K562 (cell line): ENCODE data around the gene TECPR1. TPM values are rescaled to one million over a fixed set of nuclear protein-coding genes. Genes with fewer than 3 reads are reported as not detected.

Source experiments
- ATAC-seq: fragments of 200-7000 bp; cut with Tn5 transposase; 3 replicates; pipeline ENCODE4 v1.9.1; 2020; ENCODE audit warnings: moderate library complexity
- BruUV-seq: library from RNA; stranded (reverse); fragments of 400-500 nt; replicated peaks from 2 replicates; lab custom pipeline; 2021; lab: Mats Ljungman, UMichigan
- CTCF ChIA-PET: fragments of 300-600 bp; formaldehyde crosslinking; extraction: SDS; loops from one replicate; lab custom pipeline; 2021; ENCODE audit warnings: low intra/inter-chr PET ratio; lab: Yijun Ruan, JAX
- POLR2A ChIA-PET: fragments of 300-600, 350-650 bp; sonication (Branson Sonifier 250); formaldehyde crosslinking; extraction: SDS; loops from one replicate; lab custom pipeline; 2021; ENCODE audit warnings: antibody characterized with exemption, inconsistent platforms; lab: Yijun Ruan, JAX
- DNase-seq, 4 experiments: peaks; one replicate each; pipeline versions ENCODE4 v3.0.0 to v3.0.0-alpha.2; 2011 to 2018; ENCODE audit warnings: low spot score in 3 of 4, mixed read lengths in 3 of 4; ENCODE audit errors: extremely low read depth in 1 of 4
- FAIRE-seq: peaks from 2 replicates; lab custom pipeline; 2011; peaks lifted over from hg19 to GRCh38; lab: Jason Lieb, UNC
- H2AFZ ChIP-seq: 2 replicates; pipeline ENCODE4 v1.6.0; 2011; ENCODE audit warnings: low read depth, low read length, control low read depth, inconsistent platforms
- H3K27ac ChIP-seq: fragments of 200-600 bp; 3 replicates; pipeline ENCODE4 v1.8.0; 2011; ENCODE audit warnings: low read depth, mild to moderate bottlenecking, control low read depth, inconsistent platforms, low read length, moderate library complexity, mixed read lengths; ENCODE audit errors: extremely low read depth
- H3K27me3 ChIP-seq, 2 experiments: fragments of 300-600 bp in 1 of 2; 2 replicates in 1 of 2; 3 replicates in 1 of 2; pipeline versions ENCODE4 v1.6.0 to v1.8.0; 2011; ENCODE audit warnings: inconsistent platforms in 2 of 2, low read length in 2 of 2, mild to moderate bottlenecking in 1 of 2, mixed read lengths in 1 of 2, moderate library complexity in 1 of 2; ENCODE audit not compliant: control insufficient read depth in 2 of 2, insufficient read depth in 2 of 2
- H3K36me3 ChIP-seq: fragments of 300-600 bp; 3 replicates; pipeline ENCODE4 v1.8.0; 2011; ENCODE audit warnings: mild to moderate bottlenecking, low read length, inconsistent platforms; ENCODE audit not compliant: control insufficient read depth, insufficient read depth
- H3K4me1 ChIP-seq, 2 experiments: fragments of 200-600 bp in 1 of 2; replicated peaks in 1 of 2; 2 replicates in 1 of 2; 3 replicates in 1 of 2; pipeline versions ENCODE4 v1.5.1 to v1.8.0; 2011; ENCODE audit warnings: inconsistent platforms in 2 of 2, low read length in 2 of 2, mild to moderate bottlenecking in 1 of 2, mixed read lengths in 1 of 2, moderate library complexity in 1 of 2; ENCODE audit not compliant: control insufficient read depth in 2 of 2, insufficient read depth in 2 of 2
- H3K4me2 ChIP-seq: 2 replicates; pipeline ENCODE4 v1.6.1; 2011; ENCODE audit warnings: low read length, control low read depth, inconsistent platforms, mixed read lengths; ENCODE audit not compliant: insufficient read depth
- H3K4me3 ChIP-seq: fragments of 200-600 bp; sonication (generic), shearing (Covaris generic); 2 replicates; pipeline ENCODE4 v1.5.1; 2016; ENCODE audit warnings: control low read depth, inconsistent platforms
- H3K79me2 ChIP-seq: fragments of 200-600 bp; 3 replicates; pipeline ENCODE4 v1.8.0; 2011; ENCODE audit warnings: low read length, inconsistent platforms; ENCODE audit not compliant: control insufficient read depth, insufficient read depth
- H3K9ac ChIP-seq, 2 experiments: 2 replicates each; pipeline versions ENCODE4 v1.6.0 to v1.6.1; 2011; ENCODE audit warnings: low read depth in 2 of 2, low read length in 2 of 2, control low read depth in 1 of 2, inconsistent platforms in 1 of 2, mild to moderate bottlenecking in 1 of 2, mixed read lengths in 1 of 2; ENCODE audit not compliant: insufficient read depth in 1 of 2
- H3K9me1 ChIP-seq: one replicate; pipeline ENCODE4 v1.6.0; 2011; ENCODE audit warnings: inconsistent platforms, mild to moderate bottlenecking, low read length, moderate library complexity; ENCODE audit not compliant: control insufficient read depth, insufficient read depth
- H3K9me3 ChIP-seq: replicated peaks from 2 replicates; pipeline ENCODE4 v1.5.1; 2011; ENCODE audit warnings: low read depth, low read length, inconsistent platforms; ENCODE audit not compliant: control insufficient read depth, insufficient read depth
- H4K20me1 ChIP-seq: replicated peaks from 2 replicates; pipeline ENCODE4 v1.6.1; 2011; ENCODE audit warnings: low read length, inconsistent platforms, mixed read lengths; ENCODE audit not compliant: control insufficient read depth, insufficient read depth
- ATF1 ChIP-seq, 2 experiments: fragments of 450-650 bp in 1 of 2; IDR thresholded peaks; 2 replicates each; pipeline ENCODE4 v1.6.1; 2016; ENCODE audit warnings: missing compliant biosample characterization in 1 of 2, missing genetic modification characterization in 1 of 2
- KDM2B ChIP-seq: fragments of 250-450 bp; sonication (Bioruptor Pico); IDR thresholded peaks from 2 replicates; pipeline ENCODE4 v1.8.0; 2021; ENCODE audit warnings: mild to moderate bottlenecking, moderate library complexity
- LCOR ChIP-seq: sonication (generic); formaldehyde crosslinking; IDR thresholded peaks from 2 replicates; pipeline ENCODE4 v1.8.0; 2022; ENCODE audit warnings: mild to moderate bottlenecking, missing genetic modification reagents
- MYC ChIP-seq, 2 experiments: fragments of 250-450 bp in 1 of 2; sonication (Bioruptor Pico) in 1 of 2; IDR thresholded peaks; 2 replicates each; pipeline versions ENCODE4 v1.5.1 to v1.6.1; 2012 to 2021; ENCODE audit warnings: low read depth in 2 of 2, borderline replicate concordance in 1 of 2, improper control_type of control experiment in 1 of 2, low read length in 1 of 2, mild to moderate bottlenecking in 1 of 2, moderate library complexity in 1 of 2
- NUFIP1 ChIP-seq: fragments of 450-650 bp; IDR thresholded peaks from 2 replicates; pipeline ENCODE4 v1.6.1; 2018; ENCODE audit not compliant: partially characterized antibody
- POLR3G ChIP-seq: IDR thresholded peaks from 2 replicates; pipeline ENCODE4 v1.6.1; 2011; ENCODE audit not compliant: insufficient read length, insufficient replicate concordance; ENCODE audit errors: extremely low read depth
- SNRNP70 ChIP-seq: fragments of 200-400 bp; formaldehyde crosslinking; optimal IDR thresholded peaks from 2 replicates; pipeline ENCODE3; 2017; ENCODE audit warnings: low read depth, low read length
- STAG1 ChIP-seq: sonication (generic); formaldehyde crosslinking; IDR thresholded peaks from 2 replicates; pipeline ENCODE4 v1.5.0; 2020; ENCODE audit warnings: missing genetic modification reagents, borderline replicate concordance
- TBL1XR1 ChIP-seq, 2 experiments: IDR thresholded peaks; 2 replicates each; pipeline ENCODE4 v1.6.1; 2012; ENCODE audit warnings: improper control_type of control experiment in 2 of 2, low read length in 2 of 2, mild to moderate bottlenecking in 1 of 2
- ZBTB7A ChIP-seq: IDR thresholded peaks from 2 replicates; pipeline ENCODE4 v1.6.1; 2011; ENCODE audit warnings: low read depth, mild to moderate bottlenecking, low read length, moderate library complexity, borderline replicate concordance; ENCODE audit not compliant: control insufficient read depth
- ZKSCAN1 ChIP-seq: fragments of 150-350 bp; IDR thresholded peaks from 2 replicates; pipeline ENCODE4 v1.6.1; 2016; ENCODE audit warnings: low read depth, low read length
- ZNF830 ChIP-seq: fragments of 250-450 bp; sonication (Bioruptor Pico); IDR thresholded peaks from 2 replicates; pipeline ENCODE4 v1.5.0; 2021; ENCODE audit warnings: mild to moderate bottlenecking
- WGBS: fragments of 100-300 bp; shearing (Covaris generic); methylation state at CpG from one replicate; pipeline ENCODE4 v1.1.6; 2016; ENCODE audit warnings: low coverage, mixed read lengths; ENCODE audit not compliant: insufficient coverage; ENCODE audit errors: missing lambda C conversion rate; 5-methylcytosine and 5-hydroxymethylcytosine counted together
- in situ Hi-C: fragments of 300-500 bp; cut with MboI; formaldehyde crosslinking; loops from 4 replicates; pipeline ENCODE4 v1.15.0; 2018; ENCODE audit warnings: inconsistent platforms, mixed read lengths
- intact Hi-C: fragments of 100-400 bp; cut with micrococcal nuclease; formaldehyde crosslinking; loops from 2 replicates; pipeline ENCODE4 v1.14.2; 2022
- polyA plus RNA-seq, 8 experiments: library from polyadenylated mRNA; depleted of rRNA in 4 of 8; stranded (reverse) in 5 of 8; unstranded in 3 of 8; fragments of >200 nt; fragmentation: Nextera tagmentation in 2 of 8; fragmentation: Illumina TruSeq in 1 of 8; extraction: Ambion mirVana in 2 of 8; extraction: Trizol in 1 of 8; gene quantifications; 2 replicates each; pipeline versions ENCODE4 v1.2.1 to v1.2.3, GENCODE V29; 2011 to 2014; ENCODE audit warnings: inconsistent platforms in 1 of 8, missing spikeins in 1 of 8
- total RNA-seq, 7 experiments: library from RNA; depleted of rRNA in 6 of 7; stranded (reverse); fragments of >200 nt in 6 of 7; fragmentation: Illumina TruSeq in 2 of 7; extraction: Trizol in 2 of 7; gene quantifications; 2 replicates each; pipeline versions ENCODE4 v1.2.1 to v1.2.3, GENCODE V29; 2011 to 2021; ENCODE audit warnings: low replicate concordance in 1 of 7
- TF ChIP-seq, protein P1 (sequence below): IDR thresholded peaks from 2 replicates; pipeline ENCODE4 v1.6.1; 2014; ENCODE audit warnings: antibody characterized with exemption
- TF ChIP-seq, protein P2 (sequence below): IDR thresholded peaks from 2 replicates; pipeline ENCODE4 v1.6.1; 2016; ENCODE audit warnings: missing genetic modification characterization, missing compliant biosample characterization
- TF ChIP-seq, protein P3 (sequence below): fragments of 250-450 bp; sonication (Bioruptor Pico); IDR thresholded peaks from 2 replicates; pipeline ENCODE4 v1.6.1; 2021; ENCODE audit warnings: mild to moderate bottlenecking

TECPR1 gene
- total and polyA plus RNA-seq, 9 of the 15 experiments (the other 6 are each of a cell fraction or from before 2014, with no cell fraction given): 0.17 to 15.0 (median 2.2) TPM

DNA sequence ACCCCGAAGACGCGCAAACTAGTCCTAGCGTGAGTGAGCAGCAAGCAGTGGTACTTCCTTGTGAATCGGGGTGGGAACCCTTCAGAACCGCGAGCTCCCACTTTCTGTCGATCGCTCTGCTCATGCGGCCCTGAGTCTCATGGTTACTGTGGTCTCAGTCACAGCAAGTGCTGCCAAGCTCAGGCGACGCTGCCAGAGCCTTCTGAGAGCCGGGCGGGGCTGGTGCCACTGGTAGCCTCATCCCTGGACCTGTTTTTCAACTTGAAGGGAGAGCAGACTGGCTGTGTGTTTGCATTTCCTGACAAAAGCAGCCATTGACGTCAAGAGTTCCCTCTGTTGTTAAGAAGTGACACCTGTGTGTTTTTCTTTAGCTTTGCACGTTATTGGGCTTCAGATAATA lies 73.7 kb downstream of the TECPR1 start:
- TF ChIP-seq ZNF830 (CRISPR knock-in tag) (no peak), ZBTB7A (no peak), SNRNP70 (no peak), NUFIP1 (no peak), ATF1 (CRISPR knock-in tag; IDR thresholded peaks at IDR 0.05) (no peak), ATF1 (tag; IDR thresholded peaks at IDR 0.05) (no peak), POLR3G (no peak), STAG1 (CRISPR knock-in tag) (no peak), ZKSCAN1 (no peak), TBL1XR1 (IDR thresholded peaks at IDR 0.05; ENCODE audit: low read length in 2 of 2) (no peak), MYC (IDR thresholded peaks at IDR 0.05; ENCODE audit: low read depth, low read length) (no peak), MYC (CRISPR knock-in tag; IDR thresholded peaks at IDR 0.05; ENCODE audit: borderline replicate concordance, low read depth) (no peak), KDM2B (CRISPR knock-in tag) (no peak), LCOR (CRISPR knock-in tag) (no peak)
- TF ChIP-seq, protein P1, sequence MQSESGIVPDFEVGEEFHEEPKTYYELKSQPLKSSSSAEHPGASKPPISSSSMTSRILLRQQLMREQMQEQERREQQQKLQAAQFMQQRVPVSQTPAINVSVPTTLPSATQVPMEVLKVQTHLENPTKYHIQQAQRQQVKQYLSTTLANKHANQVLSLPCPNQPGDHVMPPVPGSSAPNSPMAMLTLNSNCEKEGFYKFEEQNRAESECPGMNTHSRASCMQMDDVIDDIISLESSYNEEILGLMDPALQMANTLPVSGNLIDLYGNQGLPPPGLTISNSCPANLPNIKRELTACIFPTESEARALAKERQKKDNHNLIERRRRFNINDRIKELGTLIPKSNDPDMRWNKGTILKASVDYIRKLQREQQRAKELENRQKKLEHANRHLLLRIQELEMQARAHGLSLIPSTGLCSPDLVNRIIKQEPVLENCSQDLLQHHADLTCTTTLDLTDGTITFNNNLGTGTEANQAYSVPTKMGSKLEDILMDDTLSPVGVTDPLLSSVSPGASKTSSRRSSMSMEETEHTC: no peak
- TF ChIP-seq, protein P2, sequence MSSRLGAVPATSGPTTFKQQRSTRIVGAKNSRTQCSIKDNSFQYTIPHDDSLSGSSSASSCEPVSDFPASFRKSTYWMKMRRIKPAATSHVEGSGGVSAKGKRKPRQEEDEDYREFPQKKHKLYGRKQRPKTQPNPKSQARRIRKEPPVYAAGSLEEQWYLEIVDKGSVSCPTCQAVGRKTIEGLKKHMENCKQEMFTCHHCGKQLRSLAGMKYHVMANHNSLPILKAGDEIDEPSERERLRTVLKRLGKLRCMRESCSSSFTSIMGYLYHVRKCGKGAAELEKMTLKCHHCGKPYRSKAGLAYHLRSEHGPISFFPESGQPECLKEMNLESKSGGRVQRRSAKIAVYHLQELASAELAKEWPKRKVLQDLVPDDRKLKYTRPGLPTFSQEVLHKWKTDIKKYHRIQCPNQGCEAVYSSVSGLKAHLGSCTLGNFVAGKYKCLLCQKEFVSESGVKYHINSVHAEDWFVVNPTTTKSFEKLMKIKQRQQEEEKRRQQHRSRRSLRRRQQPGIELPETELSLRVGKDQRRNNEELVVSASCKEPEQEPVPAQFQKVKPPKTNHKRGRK (tag): no peak
- TF ChIP-seq, protein P3, sequence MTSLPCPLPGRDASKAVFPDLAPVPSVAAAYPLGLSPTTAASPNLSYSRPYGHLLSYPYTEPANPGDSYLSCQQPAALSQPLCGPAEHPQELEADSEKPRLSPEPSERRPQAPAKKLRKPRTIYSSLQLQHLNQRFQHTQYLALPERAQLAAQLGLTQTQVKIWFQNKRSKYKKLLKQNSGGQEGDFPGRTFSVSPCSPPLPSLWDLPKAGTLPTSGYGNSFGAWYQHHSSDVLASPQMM (CRISPR knock-in tag): no peak
- WGBS: 88% methylated on average over 16 of the region's 16 CpGs
- no peak overlapping the region; a peak in 1 of 4 replicates for H3K9ac ChIP-seq
- DNase-seq (no peak), FAIRE-seq (no peak), ATAC-seq (no peak)
- peaks cover 11% of the 10 kb centered on the region; the same call in 1 of the 2 replicates for H4K20me1 ChIP-seq
- no TSS peak for BruUV-seq
- no peak overlapping the region for H3K4me3 ChIP-seq
- intact Hi-C loops (no loop called here), in situ Hi-C loops (no loop called here)
- peaks cover 31% of the 10 kb centered on the region for H3K36me3 ChIP-seq
- H2AFZ ChIP-seq: no peak overlapping the region
- CTCF ChIA-PET: no interaction called here
- no peaks in the 10 kb centered on the region for H3K79me2 ChIP-seq
- peaks cover 12 to 14% of the 10 kb centered on the region in 2 experiments for H3K4me1 ChIP-seq
- H3K9me1 ChIP-seq: peaks cover 13% of the 10 kb centered on the region
- H3K27me3 ChIP-seq: no peaks in the 10 kb centered on the region
- no peaks in the 10 kb centered on the region for H3K9me3 ChIP-seq
- POLR2A ChIA-PET: no interaction called here
- H3K27ac ChIP-seq: no peak overlapping the region
- H3K4me2 ChIP-seq: no peak overlapping the region
